Keratinocyte (primary cell): ENCODE measurements around the gene PRR11. TPM values are rescaled to one million over a fixed set of nuclear protein-coding genes. Genes with fewer than 3 reads are reported as not detected.

Source experiments
- DNase-seq: peaks from one replicate; pipeline ENCODE4 v3.0.0-alpha.2; 2011; ENCODE audit warnings: low read depth, missing footprints, low spot score
- FAIRE-seq: peaks from 2 replicates; lab custom pipeline; 2011; peaks lifted over from hg19 to GRCh38; lab: Jason Lieb, UNC
- H2AFZ ChIP-seq: 2 replicates; pipeline ENCODE4 v1.6.0; 2012; ENCODE audit warnings: low read length, control low read depth, inconsistent platforms; ENCODE audit not compliant: control insufficient read depth
- H3K27ac ChIP-seq: 2 replicates; pipeline ENCODE4 v1.5.1; 2011; ENCODE audit warnings: low read length; ENCODE audit not compliant: control insufficient read depth, insufficient read depth
- H3K27me3 ChIP-seq: 3 replicates; pipeline ENCODE4 v1.6.0; 2011; ENCODE audit warnings: low read length; ENCODE audit not compliant: control insufficient read depth, insufficient read depth; ENCODE audit errors: extremely low read depth
- H3K36me3 ChIP-seq, 2 experiments: 2 replicates in 1 of 2; 3 replicates in 1 of 2; pipeline ENCODE4 v1.5.1; 2011; ENCODE audit warnings: low read length in 2 of 2, mild to moderate bottlenecking in 1 of 2; ENCODE audit not compliant: control insufficient read depth in 2 of 2, insufficient read depth in 2 of 2; ENCODE audit errors: extremely low read depth in 1 of 2
- H3K4me1 ChIP-seq: 3 replicates; pipeline ENCODE4 v1.5.1; 2011; ENCODE audit warnings: low read length; ENCODE audit not compliant: control insufficient read depth, insufficient read depth; ENCODE audit errors: extremely low read depth
- H3K4me2 ChIP-seq: 3 replicates; pipeline ENCODE4 v1.6.0; 2011; ENCODE audit warnings: low read depth, low read length; ENCODE audit not compliant: control insufficient read depth, insufficient read depth; ENCODE audit errors: extremely low read depth
- H3K4me3 ChIP-seq, 3 experiments: fragments of 200-600 bp in 1 of 3; sonication (generic) in 1 of 3; 2 replicates in 2 of 3; 3 replicates in 1 of 3; pipeline ENCODE4 v1.5.1; 2011 to 2016; ENCODE audit warnings: low read length in 3 of 3, mild to moderate bottlenecking in 3 of 3, control low read depth in 2 of 3, inconsistent platforms in 1 of 3, low read depth in 1 of 3, mixed read lengths in 1 of 3, mixed run types in 1 of 3, moderate library complexity in 1 of 3; ENCODE audit not compliant: control insufficient read depth in 2 of 3, insufficient read depth in 2 of 3; ENCODE audit errors: extremely low read depth in 1 of 3
- H3K79me2 ChIP-seq: 2 replicates; pipeline ENCODE4 v1.6.0; 2012; ENCODE audit warnings: low read length; ENCODE audit not compliant: control insufficient read depth, insufficient read depth
- H3K9ac ChIP-seq: 3 replicates; pipeline ENCODE4 v1.6.0; 2011; ENCODE audit warnings: low read length; ENCODE audit not compliant: control insufficient read depth, insufficient read depth; ENCODE audit errors: extremely low read depth
- H3K9me1 ChIP-seq: 3 replicates; pipeline ENCODE4 v1.6.0; 2011; ENCODE audit warnings: low read length; ENCODE audit not compliant: control insufficient read depth, insufficient read depth; ENCODE audit errors: extremely low read depth
- H3K9me3 ChIP-seq: 2 replicates; pipeline ENCODE4 v1.5.1; 2012; ENCODE audit warnings: low read depth, low read length; ENCODE audit not compliant: control insufficient read depth
- H4K20me1 ChIP-seq: 3 replicates; pipeline ENCODE4 v1.6.0; 2011; ENCODE audit warnings: low read length; ENCODE audit not compliant: control insufficient read depth, insufficient read depth; ENCODE audit errors: extremely low read depth
- CTCF ChIP-seq, 3 experiments: IDR thresholded peaks in 1 of 3; conservative IDR thresholded peaks in 1 of 3; optimal IDR thresholded peaks in 1 of 3; 2 replicates in 2 of 3; 3 replicates in 1 of 3; pipeline versions ENCODE3 to v1.5.1; 2011; ENCODE audit warnings: low read length in 3 of 3, mild to moderate bottlenecking in 3 of 3, moderate library complexity in 2 of 3, control low read depth in 1 of 3, inconsistent platforms in 1 of 3; ENCODE audit not compliant: insufficient read depth in 2 of 3; ENCODE audit errors: extremely low read depth in 1 of 3
- EZH2 ChIP-seq: IDR thresholded peaks from one replicate; pipeline ENCODE4 v1.6.1; 2012; ENCODE audit warnings: inconsistent platforms, mild to moderate bottlenecking, low read length, moderate library complexity
- dilution Hi-C: fragments of 300-500 bp; cut with MboI; formaldehyde crosslinking; loops from one replicate; pipeline ENCODE4 v1.7.0; 2020; ENCODE audit warnings: low sequenced_read_pairs; ENCODE audit not compliant: extremely low pct_ligation_motif_present
- polyA plus RNA-seq, 5 experiments: library from polyadenylated mRNA; depleted of rRNA in 3 of 5; stranded (reverse) in 3 of 5; stranded (forward) in 1 of 5; unstranded in 1 of 5; fragments of >200 nt; gene quantifications; 1 replicate in 1 of 5; 2 replicates in 3 of 5; 3 replicates in 1 of 5; pipeline versions ENCODE4 v1.2.1 to v1.2.3, GENCODE V29; 2011 to 2012; ENCODE audit warnings: missing spikeins in 2 of 5, low read depth in 1 of 5, low replicate concordance in 1 of 5

The PRR11 gene
- polyA plus RNA-seq, 1 donor (not counting 4 experiments of a cell fraction or from before 2014, with no cell fraction given) = 40.1 TPM

GRCh38 chr17:59139939-59140338, 15.6 kb upstream of the PRR11 start:
- Histone ChIP-seq H3K27me3 (no peaks in the 10 kb centered on the region), H3K9ac (no peak overlapping the region), H3K4me3 (peak overlapping the region in 2 of 3 experiments; percentile 48 to 60), H3K36me3 (peaks cover 2% of the 10 kb centered on the region in 2 experiments), H3K9me3 (no peaks in the 10 kb centered on the region), H3K4me2 (peak overlapping the region; percentile 90), H3K27ac (peak overlapping the region; percentile 51), H3K79me2 (peaks cover 87% of the 10 kb centered on the region), H2AFZ (peak overlapping the region; percentile 53), H4K20me1 (no peaks in the 10 kb centered on the region), H3K9me1 (no peaks in the 10 kb centered on the region), H3K4me1 (peaks cover 25% of the 10 kb centered on the region)
- no peak for TF ChIP-seq EZH2
- TF ChIP-seq CTCF (optimal IDR thresholded peaks at IDR 0.05 in 1 of 3, IDR thresholded peaks at IDR 0.05 in 1 of 3, conservative IDR thresholded peaks at IDR 0.05 in 1 of 3; ENCODE audit: extremely low read depth in 1 of 3, insufficient read depth in 2 of 3, low read length in 3 of 3) = no peak
- DNase-seq (no peak), FAIRE-seq (peak; percentile 85)
- dilution Hi-C loops = no loop called here

- no peaks in the 10 kb centered on the region for H3K9me1 ChIP-seq
- DNase-seq (no peak), FAIRE-seq (no peak)
- peak overlapping the region; percentile 16 for H3K4me2 ChIP-seq
- no peak overlapping the region for H3K4me3 ChIP-seq
- TF ChIP-seq CTCF (optimal IDR thresholded peaks at IDR 0.05 in 1 of 3, IDR thresholded peaks at IDR 0.05 in 1 of 3, conservative IDR thresholded peaks at IDR 0.05 in 1 of 3; ENCODE audit: extremely low read depth in 1 of 3, insufficient read depth in 2 of 3, low read length in 3 of 3) (no peak), EZH2 (no peak)
- peaks cover 25% of the 10 kb centered on the region for H3K4me1 ChIP-seq
- H3K27ac ChIP-seq = peak overlapping the region; percentile 40
- dilution Hi-C loops = no loop called here
- no peaks in the 10 kb centered on the region for H4K20me1 ChIP-seq
- no peak overlapping the region for H2AFZ ChIP-seq
- no peaks in the 10 kb centered on the region for H3K27me3 ChIP-seq
- peaks cover 2 to 5% of the 10 kb centered on the region in 2 experiments for H3K36me3 ChIP-seq
- H3K9ac ChIP-seq = peak overlapping the region; percentile 9
- no peaks in the 10 kb centered on the region for H3K9me3 ChIP-seq
- peaks cover 89% of the 10 kb centered on the region for H3K79me2 ChIP-seq
These were observed 13.7 kb upstream of the PRR11 start for GRCh38 chr17:59141860-59142259.
